B cell (primary cell): ENCODE measurements around the gene UNC119B.

Source experiments
- EZH2 ChIP-seq: IDR thresholded peaks from 2 replicates; pipeline ENCODE4 v1.6.1; 2012; ENCODE audit warnings: borderline replicate concordance, low read depth, mild to moderate bottlenecking, moderate library complexity, low read length; ENCODE audit not compliant: insufficient read depth, poor library complexity, severe bottlenecking
- TF ChIP-seq, protein P1 (sequence below): fragments of 200-600 bp; IDR thresholded peaks from one replicate; pipeline ENCODE4 v1.8.0; 2022; ENCODE audit warnings: antibody characterized with exemption, mild to moderate bottlenecking

DNA sequence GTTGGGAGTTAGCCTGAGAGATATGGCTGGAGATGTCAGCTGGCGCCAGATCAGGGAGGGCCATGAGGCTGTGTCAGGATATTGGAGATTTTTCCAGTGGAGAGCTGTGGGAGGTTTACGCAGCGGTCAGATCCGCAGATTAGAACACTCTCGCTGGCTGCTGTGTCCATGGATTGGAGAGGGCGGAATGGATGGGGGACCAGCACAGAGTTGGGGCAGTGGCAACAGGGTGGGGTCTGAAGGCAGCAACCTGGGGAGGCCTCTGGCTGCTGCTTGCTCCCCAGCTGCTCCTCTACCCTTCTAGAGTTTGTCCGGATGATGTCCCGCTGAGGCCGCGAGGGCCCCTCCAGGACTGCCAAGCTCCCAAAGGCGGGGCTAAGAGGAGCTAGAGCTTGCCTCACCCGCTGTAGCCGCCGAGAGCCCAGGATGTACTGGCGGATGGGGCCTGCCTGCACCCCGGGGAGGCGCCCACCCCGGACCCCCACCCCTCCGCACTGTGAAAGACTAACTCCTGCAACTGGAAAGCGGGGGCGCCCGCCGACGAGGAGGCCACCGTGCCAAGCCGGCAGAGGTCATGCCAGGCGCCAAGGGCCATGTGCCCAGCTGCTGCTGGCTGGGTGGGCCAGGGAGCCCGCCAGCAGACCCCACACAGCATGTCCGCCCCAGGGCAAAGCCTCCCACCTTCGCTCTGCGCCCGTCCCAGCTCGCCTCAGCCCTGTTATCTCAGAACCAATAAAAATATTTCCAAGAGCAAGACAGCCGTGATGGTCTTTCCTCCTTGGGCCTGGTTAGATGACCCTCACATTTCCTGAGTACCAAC is 43.5 kb upstream of the UNC119B start:
- TF ChIP-seq, protein P1, sequence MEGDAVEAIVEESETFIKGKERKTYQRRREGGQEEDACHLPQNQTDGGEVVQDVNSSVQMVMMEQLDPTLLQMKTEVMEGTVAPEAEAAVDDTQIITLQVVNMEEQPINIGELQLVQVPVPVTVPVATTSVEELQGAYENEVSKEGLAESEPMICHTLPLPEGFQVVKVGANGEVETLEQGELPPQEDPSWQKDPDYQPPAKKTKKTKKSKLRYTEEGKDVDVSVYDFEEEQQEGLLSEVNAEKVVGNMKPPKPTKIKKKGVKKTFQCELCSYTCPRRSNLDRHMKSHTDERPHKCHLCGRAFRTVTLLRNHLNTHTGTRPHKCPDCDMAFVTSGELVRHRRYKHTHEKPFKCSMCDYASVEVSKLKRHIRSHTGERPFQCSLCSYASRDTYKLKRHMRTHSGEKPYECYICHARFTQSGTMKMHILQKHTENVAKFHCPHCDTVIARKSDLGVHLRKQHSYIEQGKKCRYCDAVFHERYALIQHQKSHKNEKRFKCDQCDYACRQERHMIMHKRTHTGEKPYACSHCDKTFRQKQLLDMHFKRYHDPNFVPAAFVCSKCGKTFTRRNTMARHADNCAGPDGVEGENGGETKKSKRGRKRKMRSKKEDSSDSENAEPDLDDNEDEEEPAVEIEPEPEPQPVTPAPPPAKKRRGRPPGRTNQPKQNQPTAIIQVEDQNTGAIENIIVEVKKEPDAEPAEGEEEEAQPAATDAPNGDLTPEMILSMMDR, result no peak
- TF ChIP-seq EZH2, result no peak
